Loucy (cell line): ENCODE results near the gene MAIP1.

Experiments
- CTCF ChIP-seq: fragments of 200-600 bp; sonication (generic); conservative IDR thresholded peaks from 2 replicates; pipeline ENCODE4 v1.5.1; 2014; ENCODE audit warnings: mild to moderate bottlenecking, antibody characterized with exemption, low read length
- EZH2phosphoT487 ChIP-seq: fragments of 200-600 bp; IDR thresholded peaks from 2 replicates; pipeline ENCODE4 v1.6.1; 2018; ENCODE audit warnings: antibody characterized with exemption, mild to moderate bottlenecking, moderate library complexity, borderline replicate concordance

GRCh38 chr2:199979398-199979797 lies 24.0 kb downstream of the MAIP1 start:
- TF ChIP-seq CTCF (no peak), EZH2phosphoT487 (no peak)
